HG03025 (cell line): ENCODE results near the gene CELSR3.

Experiments used
- ATAC-seq: cut with Tn5 transposase; IDR thresholded peaks from one replicate; pipeline ENCODE4 v1.9.1; 2021; ENCODE audit warnings: mild to moderate bottlenecking, moderate library complexity; ENCODE audit not compliant: unreplicated experiment, low FRiP score

The CELSR3 gene, protein sequence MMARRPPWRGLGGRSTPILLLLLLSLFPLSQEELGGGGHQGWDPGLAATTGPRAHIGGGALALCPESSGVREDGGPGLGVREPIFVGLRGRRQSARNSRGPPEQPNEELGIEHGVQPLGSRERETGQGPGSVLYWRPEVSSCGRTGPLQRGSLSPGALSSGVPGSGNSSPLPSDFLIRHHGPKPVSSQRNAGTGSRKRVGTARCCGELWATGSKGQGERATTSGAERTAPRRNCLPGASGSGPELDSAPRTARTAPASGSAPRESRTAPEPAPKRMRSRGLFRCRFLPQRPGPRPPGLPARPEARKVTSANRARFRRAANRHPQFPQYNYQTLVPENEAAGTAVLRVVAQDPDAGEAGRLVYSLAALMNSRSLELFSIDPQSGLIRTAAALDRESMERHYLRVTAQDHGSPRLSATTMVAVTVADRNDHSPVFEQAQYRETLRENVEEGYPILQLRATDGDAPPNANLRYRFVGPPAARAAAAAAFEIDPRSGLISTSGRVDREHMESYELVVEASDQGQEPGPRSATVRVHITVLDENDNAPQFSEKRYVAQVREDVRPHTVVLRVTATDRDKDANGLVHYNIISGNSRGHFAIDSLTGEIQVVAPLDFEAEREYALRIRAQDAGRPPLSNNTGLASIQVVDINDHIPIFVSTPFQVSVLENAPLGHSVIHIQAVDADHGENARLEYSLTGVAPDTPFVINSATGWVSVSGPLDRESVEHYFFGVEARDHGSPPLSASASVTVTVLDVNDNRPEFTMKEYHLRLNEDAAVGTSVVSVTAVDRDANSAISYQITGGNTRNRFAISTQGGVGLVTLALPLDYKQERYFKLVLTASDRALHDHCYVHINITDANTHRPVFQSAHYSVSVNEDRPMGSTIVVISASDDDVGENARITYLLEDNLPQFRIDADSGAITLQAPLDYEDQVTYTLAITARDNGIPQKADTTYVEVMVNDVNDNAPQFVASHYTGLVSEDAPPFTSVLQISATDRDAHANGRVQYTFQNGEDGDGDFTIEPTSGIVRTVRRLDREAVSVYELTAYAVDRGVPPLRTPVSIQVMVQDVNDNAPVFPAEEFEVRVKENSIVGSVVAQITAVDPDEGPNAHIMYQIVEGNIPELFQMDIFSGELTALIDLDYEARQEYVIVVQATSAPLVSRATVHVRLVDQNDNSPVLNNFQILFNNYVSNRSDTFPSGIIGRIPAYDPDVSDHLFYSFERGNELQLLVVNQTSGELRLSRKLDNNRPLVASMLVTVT (N-terminal part only)

GRCh38 chr3:48662753-48663488, at the start of gene CELSR3:
Gene CELSR3, minus strand, starts transcription at chr3:48662886. Its CDS starts 252 bp downstream, at chr3:48662634.
- ATAC-seq, result no peak

GRCh38 chr3:48711727-48712126, 49.0 kb upstream of the CELSR3 start:
- no peak for ATAC-seq

- ATAC-seq, result no peak
Measured at GRCh38 chr3:48709051-48709461, 46.4 kb upstream of the CELSR3 start.

DNA sequence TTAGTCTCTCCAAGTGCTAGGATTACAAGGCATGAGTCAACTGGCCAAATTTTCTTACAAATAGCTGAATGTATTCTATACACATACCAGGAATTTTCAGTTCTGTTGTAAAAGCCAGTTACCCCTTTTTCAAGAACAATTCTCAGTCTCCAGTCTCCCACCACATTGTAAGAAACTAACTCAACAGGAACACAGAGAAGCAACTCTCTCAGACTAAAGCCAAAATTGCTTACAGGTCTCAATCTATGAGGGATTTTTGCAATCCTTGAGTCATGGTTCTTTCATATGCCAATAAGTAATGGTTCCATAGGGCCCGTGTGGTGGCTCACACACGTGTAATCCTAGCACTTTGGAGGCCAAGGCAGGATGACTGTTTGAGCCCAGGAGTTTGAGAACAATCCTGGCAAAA, 45.8 kb upstream of the CELSR3 start:
- ATAC-seq, result no peak

- ATAC-seq, result no peak
Measured at GRCh38 chr3:48707157-48707556, 44.5 kb upstream of the CELSR3 start.

- ATAC-seq, result no peak
Measured at GRCh38 chr3:48702320-48702920, 39.7 kb upstream of the CELSR3 start.

DNA sequence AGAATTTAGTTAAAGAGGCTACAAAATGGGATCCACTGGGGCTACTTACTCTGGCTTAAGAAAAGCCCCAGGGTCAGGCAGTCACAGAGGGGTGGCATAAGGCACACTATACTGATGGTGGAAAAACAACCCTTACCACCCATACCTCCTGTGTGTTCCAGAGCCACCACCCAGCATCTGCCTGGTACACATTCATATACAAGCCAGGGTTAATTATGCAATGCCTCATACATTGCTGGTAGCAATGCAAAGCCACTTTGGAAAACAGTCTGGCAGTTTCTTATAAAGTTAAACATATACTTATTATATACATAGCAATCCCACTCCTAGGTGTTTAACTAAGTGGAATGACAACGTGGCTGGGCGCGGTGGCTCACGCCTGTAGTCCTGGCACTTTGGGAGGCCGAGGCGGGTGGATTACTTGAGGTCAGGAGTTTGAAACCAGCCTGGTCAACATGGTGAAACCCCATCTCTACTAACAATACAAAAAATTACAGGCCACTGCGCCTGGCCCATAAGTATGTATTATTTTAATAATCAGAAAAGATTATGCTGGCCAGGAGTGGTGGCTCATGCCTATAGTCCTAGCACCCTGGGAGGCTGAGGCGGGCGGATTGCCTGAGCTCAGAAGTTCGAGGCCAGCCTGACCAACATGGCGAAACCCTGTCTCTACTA, 38.2 kb upstream of the CELSR3 start:
- ATAC-seq, result no peak

- ATAC-seq, result no peak
Measured at GRCh38 chr3:48698891-48699290, 36.2 kb upstream of the CELSR3 start.

DNA sequence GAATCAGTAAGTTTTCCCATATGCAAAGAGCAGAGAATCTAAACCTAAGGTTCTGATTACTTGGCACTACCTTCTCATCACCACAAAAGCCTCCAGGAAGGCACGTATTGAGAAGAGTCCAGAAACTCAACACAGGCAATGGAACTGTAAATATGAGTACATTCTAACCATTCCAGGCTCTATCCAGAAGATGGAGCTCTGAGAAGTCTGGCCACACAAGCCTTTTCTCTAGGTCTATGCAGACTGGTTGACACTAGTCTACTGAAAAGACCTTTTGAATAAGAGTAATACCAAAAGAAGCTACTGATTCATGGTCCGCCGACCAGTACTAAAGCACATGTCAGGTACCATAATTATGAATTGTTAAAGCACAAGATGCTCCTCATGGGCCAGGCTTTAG, 35.3 kb upstream of the CELSR3 start:
- no peak for ATAC-seq

GRCh38 chr3:48696601-48697000, 33.9 kb upstream of the CELSR3 start:
- ATAC-seq, result no peak

- ATAC-seq, result no peak
Measured at GRCh38 chr3:48696156-48696555, 33.5 kb upstream of the CELSR3 start.

GRCh38 chr3:48695393-48695753, 32.7 kb upstream of the CELSR3 start:
- ATAC-seq, result no peak

- ATAC-seq, result no peak
Measured at GRCh38 chr3:48694610-48695392, 32.1 kb upstream of the CELSR3 start.

GRCh38 chr3:48693826-48694225, 31.1 kb upstream of the CELSR3 start:
- no peak for ATAC-seq

GRCh38 chr3:48692551-48692950, 29.9 kb upstream of the CELSR3 start:
- no peak for ATAC-seq

DNA sequence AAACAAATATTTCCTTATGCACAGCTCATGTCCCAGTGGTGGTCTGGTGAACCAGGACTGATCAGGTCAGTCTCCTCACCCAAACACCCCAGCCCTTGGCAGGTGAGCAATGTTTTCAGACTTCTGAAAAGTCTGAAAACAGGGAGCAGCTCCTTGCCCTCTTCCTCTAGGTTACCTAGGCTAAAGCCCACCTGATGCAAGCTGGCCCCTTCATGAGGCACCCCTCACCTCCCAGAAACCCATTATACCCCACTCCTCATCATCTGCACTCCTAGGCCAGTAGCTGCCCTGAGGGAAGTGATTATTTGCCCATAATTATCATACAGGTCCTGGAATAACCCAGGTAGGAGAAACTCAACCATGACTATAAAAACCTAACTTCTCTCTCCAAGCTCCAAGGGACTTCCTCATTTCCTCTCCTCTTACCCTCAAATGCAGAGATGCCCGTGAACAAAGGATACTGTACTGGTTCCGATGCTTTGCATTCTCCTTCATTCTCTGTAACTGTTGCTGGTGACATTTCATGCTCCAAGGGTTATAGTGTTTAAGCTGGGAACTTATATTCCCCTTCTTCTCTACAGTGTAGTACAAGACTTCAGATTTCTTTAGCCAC, 28.3 kb upstream of the CELSR3 start:
- no peak for ATAC-seq

DNA sequence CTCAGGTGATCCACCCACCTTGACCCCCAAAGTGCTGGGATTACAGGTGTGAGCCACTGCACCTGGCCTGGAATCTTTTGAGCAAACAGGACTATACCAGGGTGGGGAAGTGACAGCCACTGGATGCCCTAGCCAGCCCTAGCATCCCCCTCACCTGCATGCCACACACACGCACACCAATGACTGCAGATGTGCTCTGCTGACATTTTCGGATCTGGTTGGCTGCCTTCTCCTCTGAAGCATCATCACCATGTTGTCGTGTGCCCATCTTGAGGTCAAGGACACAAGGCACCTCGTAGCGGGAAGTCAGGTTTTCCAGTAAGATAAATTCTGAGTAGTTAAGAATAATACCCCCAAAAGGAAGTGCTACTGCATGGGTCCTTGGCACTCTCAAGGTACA, 26.7 kb upstream of the CELSR3 start:
- ATAC-seq, result no peak

DNA sequence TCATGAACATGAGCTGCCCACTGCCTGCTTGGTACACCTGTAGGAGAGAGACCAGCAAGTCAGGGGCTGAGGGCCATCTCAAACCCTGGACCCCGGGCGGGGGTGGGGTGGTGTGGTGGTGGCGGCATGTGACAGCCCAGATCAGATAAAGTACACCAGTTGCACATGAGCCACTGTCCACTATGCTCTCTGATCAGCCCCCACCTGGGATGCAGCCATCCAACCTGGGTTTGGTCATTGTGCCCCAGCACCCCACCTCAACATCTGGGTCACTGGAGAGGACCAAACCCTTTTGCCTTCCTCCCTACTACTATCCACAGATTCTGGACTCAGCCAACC, 26.0 kb upstream of the CELSR3 start:
- ATAC-seq, result no peak
